Measurements from ENCODE around the gene CGNL1.

The CGNL1 gene

DNA sequence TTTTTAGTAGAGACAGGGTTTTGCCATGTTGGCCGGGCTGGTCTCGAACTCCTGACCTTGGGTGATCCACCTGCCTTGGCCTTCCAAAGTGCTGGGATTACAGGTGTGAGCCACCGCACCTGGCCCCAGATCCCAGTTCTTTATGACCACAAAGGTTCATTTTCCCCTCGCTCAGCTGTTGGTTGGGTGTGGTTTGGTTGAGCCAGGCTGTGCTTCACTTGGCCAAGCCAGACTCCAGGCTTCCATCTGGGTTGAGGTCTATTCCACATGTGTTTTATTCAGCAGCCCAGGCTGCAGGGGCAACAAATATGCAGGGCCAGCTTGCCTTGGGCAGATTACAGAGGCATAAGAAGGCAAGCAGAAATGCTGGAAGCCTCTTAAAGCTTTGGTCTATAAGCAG, 13.7 kb downstream of the CGNL1 start:
- no peak for DNase-seq

DNA sequence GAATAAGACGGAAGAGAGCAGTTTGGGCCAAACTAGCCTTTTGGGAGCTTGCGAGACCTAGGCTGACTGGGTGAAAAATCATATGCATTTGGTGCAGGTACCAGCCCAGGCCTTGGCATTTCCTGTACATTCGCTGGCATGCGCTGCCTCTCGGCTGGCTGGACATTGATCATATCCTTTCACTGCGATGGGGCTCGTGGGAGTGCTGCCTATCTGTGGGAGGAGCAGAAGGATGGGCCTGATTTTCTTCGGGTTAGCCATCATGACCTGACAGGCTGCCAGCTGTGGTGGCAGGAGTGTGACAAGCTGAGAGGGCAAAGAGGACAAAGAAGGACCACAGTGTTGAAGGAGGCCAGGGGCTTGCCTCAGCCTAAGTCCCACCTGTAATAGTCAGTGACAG, 14.3 kb downstream of the CGNL1 start:
- no peak for DNase-seq

DNA sequence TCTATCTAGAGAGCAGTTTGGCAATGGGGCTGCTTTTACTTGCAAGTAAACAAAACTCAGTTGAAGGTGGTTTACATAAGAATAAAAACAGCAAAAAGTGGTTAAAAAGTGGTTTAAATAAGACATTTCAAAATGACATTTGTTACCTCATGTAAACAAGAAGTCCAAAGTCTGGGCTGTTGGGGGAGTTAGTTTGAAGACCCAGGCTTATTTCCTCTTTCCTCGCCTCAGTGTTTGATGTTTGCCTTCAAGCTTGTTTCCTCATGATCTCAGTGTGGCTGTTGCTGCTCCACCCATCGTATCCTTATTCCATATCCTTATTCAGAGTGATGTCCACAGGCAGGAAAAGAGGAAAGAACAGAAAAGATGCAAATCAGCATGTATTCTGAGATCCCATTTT, 15.2 kb downstream of the CGNL1 start:
- DNase-seq: no peak

DNA sequence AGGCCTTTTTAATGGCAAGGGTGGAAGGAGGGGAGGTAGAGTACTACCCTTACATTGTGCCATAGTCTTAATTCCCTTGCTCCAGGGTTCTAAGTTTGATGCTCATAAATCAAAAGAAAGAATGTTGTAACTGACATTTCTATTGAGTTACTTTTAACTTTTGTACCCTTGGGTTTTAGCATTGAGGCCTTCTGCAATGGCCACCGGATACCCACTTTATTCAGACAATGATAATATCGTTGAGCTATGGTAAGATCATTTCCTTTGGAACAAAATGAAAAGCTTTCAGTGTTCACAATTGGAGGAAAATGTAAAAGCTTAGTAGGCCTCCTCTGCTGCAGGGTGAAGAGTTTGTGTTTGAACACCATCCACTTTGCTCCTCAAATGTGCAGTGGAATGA, 16.8 kb downstream of the CGNL1 start:
- DNase-seq: no peak

DNA sequence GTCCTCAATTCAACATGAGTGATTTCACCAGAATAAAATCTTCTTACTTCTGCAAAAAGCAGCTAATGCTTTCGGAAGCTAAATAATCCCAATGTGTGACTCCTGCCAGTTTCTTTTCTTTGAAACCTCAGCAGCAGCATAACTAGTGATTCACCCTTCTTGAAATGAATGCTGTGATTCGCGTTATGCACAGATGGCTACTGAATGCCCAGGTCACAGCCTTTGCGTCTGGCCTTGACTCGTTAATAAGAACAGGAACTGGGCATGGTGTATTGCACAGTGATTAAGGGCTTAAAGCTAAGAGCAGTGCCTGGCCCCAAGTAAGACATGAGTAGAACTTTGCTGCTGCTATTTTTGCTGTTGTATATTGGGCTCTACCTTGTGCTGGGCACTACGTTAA, 19.0 kb downstream of the CGNL1 start:
- DNase-seq: peak; percentile 86

DNA sequence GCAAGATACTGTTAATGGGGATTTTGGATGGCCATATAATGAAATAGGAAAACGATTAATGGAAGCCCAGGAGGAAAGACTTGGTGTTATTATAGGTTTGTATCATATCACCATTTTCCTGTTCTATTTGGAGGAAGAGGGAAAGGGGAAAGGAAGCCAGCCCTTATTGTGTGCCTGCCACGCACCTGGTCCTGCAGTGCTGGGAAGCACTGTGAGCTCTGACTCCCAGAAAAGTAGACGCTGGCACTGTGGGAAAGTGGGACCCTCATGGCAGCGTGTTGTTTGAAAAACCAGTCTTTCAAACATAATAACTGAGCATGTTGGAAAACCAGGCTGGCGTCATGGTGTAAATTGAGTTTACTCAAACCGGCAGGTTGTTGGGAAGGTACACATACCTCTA, 22.0 kb downstream of the CGNL1 start:
- no peak for DNase-seq

DNA sequence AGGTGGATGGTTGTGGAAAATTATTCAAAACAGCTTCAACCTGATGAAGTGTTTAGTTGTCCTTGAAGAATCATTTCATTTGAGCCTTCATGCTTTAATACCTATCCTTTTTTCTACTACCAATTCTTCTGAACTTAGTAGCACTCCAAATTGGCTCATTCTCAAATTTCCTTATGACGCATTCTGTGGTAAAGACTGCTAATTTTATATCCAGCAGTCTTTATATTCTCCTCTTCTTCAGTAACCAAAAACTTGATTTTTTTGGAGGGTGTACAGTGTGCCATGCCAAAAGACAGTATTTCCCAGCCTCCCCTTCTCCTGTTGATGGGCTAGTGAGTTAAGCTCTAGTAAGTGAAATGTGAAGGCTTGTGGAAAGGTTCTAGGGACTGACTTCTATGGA, 25.2 kb downstream of the CGNL1 start:
- no peak for DNase-seq

DNA sequence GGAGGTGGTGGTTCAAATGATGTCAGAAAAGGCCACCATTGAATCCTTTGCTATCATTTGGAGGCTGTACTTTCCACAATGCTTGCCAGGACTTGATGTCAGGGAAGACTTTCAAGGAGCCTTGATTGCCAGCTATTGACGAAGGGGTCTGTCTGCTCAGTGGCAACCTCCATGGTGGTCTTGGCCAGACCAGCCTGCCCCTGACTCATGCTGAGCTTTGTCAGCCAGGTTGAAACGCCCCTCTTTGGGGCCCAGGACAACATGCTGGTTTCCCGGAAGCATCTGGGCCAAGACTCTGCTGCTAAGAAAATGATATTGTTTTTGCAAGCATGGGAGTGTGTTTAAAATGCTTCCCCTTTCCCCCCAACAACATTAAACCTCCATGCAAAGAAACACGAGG, 26.7 kb downstream of the CGNL1 start:
- no peak for DNase-seq

DNA sequence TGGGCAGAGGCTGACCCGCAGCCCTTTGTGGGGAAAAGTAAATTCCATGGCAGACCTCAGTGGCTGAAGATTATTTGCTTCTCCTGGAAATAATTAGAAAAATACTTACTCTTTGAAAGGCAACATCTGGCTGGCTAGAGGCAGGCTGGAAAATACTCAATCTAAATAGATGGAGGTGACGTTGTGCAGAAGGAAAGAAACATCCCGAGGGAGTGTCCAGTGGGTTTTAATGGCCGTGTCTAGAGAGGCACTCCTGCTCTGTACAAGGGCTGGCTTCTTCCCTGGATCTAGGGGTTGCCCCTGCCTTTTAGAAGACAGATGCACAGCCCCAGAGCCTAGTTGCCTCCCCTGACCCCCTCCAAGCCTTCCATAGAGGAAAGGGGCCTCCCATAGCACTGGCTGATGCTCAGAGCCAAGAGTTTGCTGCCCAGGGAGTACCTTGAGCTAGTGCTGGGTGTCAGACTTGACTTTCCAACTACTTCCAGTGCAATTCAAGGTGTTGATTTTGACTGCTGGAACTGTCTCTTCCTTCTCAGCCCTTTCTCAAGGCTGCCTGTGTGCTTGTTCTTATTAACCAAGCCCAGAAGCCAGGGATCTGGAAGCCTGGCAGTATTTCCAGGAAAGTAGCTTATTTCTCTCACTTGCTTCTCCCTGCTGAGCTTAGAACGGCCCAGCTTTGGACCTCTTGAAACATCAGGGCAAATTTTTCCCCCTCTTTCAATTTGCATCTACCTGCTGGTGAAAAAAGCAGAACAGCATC, 27.4 kb downstream of the CGNL1 start:
- no peak for DNase-seq

DNA sequence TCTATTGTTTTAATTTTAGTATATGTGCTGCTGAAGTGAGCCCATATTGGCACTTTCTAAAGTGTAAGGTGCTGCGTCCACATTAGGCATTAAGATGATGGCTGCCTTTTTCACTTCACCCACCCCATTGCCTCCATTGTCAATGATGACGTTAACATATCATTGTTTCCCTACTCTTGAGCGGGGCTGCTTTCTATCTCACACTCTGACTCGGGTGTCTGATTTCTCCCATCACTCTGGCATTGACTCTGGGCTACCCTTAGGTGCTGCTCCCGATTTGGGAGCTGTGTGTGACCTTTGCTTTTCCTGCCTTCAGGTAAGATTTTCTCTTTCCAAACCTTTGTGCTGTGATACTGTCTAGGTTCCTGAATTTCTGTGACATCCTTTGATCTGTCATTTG, 28.8 kb downstream of the CGNL1 start:
- DNase-seq: no peak

DNA sequence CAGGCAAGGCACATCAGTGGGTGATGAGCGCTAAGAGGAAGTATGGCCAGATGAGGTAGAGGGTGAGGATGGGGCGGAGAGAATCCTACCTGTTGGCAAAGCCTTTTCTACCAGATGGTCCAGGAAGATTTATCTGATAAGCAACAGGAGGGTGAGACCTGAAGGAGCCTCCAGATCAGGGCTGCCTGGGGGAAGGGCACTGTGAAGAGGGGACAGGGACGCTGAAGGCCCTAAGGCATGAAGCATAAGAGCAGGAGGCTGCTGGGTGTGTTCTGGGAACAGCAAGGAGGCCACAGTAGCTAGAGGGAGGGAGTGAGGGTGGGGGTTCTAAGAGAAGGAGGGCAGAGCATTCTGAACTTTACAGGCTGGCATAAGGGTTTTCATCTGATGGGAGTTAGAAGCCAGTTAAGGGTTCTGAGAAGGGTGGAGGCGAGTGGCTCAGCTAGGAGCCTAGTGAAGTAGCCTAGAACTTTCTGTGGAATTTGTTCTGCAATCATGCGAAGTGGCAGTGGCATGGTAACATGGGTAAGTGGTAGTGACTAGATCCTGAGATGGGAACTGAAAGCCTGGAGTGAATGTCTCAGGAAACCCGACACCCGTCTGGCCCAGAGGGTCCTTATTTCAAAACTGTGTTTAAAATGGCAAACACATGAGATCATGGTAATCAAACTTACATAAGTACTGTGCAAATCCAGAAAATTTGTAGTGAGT, 29.9 kb downstream of the CGNL1 start:
- peak; percentile 84 for DNase-seq

DNA sequence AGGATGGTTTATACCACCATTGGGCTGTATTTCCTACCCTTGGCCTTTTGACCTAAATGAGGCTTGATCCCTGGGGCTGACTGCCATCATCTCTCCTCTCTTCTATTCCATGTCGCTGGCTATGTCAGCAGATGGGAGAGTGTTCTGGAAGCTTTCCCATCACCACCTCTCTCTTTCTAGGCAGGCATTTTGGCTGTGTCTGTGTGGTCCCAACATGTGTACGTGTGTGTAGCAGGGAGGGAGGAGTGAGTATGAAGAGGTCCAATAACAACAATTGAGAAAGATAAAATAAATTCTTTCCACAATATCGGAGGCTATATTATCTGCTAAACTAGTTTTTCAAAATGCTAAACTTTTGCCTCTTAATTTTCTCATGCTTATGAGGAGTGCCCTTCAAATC, 34.1 kb downstream of the CGNL1 start:
- no peak for DNase-seq

DNA sequence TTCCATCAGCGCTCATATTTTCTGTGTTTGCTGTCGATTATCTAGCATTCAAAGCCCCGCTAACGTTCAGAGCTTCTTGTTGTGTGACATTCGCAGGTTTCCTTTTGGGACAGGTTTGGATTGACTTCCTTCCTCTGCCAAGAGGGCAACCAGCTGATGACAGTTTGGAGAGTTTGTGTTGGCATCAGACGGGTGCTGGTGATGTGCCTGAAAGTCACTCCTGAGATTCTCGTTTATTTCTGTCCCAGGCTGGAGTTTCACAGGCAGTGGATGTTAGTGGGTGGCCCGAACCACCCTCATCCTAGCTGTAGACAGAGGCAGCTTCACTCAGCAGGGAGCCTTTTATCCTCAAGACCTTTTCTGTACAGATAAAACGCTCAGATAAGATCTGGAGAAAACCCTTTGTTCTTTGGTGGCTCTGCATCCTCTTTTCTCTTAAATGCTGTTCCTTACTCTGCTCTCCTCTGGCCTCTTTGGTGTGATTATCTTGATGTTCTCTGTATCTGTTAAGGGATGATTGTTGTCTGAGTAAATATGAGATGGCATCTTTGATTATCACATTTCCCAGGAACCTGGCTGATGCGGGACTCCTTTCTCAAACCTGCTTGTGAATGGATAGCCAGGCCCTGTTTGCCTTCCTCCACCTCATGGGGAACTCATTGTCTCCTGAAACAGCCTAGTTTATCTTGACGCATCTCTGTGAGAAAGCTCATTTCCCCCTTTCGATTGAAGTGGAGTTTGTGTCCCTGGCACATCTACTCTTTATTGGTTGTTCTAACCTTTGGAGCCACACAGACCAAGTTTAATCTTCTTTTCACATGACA, 35.9 kb downstream of the CGNL1 start:
- no peak for DNase-seq

DNA sequence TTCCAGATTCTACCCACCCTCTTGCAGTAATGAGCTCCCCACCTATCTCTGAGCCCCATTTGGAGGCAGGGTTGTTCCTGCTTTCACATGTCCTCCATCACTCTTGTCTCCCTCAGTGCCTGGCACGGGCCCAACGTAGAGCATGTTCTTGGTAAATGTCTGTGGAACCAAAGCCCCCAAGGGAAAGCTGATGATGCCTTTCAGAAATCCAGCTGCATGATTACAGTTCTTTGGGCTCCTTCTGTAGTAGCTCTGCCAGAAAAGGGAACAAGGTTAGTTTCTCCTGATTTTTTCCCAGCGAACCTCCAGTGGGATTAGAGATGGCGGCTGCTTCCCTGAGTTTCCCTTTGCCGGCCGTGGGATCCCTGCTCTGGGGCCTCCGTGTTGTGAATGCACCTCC, 39.3 kb downstream of the CGNL1 start:
- DNase-seq: no peak

DNA sequence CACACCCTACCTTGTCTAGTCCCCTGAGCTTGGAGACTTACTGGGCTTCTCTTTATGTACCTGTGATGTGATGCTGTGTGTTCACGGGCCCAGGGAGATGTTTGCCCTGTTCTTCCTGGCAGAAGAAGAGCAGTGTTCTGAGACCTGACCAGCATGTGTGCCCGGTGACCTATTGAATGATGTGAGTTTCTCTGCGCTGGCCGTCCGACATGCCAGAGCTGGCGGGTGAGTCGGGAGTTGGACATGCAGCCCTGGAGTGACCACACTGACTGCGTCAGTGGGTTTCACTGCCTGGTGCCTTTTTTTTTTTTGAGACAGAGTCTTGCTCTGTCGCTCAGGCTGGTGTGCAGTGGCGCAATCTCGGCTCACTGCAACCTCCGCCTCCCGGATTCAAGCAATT, 42.3 kb downstream of the CGNL1 start:
- peak; percentile 26 for DNase-seq

DNA sequence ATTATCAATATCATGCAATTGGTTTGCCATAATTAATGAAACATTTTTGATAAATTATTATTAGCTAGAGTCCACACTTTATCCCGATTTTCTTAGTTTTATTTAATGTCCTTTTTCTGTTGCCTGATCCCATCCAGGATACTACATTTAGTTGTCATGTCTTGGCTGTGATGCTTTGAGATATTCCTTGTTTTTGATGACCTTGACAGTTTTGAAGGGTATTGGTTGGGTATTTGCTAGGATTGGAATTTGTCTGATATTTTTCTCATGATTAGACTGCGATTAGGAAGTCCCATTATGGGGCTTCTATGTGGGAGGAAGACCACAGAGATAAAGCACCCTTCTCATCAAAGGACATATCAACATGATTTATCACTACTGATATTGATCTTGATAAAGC, 43.0 kb downstream of the CGNL1 start:
- no peak for DNase-seq

DNA sequence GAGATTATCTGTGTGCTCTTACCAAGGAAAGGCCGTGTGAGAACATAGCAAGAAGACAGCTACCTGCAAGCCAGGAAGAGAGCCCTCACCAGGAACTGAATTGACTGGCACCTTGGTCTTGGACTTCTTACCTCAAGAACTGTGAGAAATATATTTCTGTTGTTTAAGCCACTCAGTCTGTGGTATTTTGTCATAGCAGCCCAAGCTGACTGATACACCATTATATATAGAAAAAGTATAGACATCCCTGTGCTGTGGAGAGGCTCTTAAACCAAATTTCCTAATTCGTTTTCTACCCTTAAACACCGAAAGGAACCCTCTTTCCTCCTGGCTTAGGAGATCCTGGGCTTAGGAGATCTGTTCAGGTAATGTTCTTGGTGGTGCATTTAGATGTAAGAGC, 44.8 kb downstream of the CGNL1 start:
- DNase-seq: no peak

DNA sequence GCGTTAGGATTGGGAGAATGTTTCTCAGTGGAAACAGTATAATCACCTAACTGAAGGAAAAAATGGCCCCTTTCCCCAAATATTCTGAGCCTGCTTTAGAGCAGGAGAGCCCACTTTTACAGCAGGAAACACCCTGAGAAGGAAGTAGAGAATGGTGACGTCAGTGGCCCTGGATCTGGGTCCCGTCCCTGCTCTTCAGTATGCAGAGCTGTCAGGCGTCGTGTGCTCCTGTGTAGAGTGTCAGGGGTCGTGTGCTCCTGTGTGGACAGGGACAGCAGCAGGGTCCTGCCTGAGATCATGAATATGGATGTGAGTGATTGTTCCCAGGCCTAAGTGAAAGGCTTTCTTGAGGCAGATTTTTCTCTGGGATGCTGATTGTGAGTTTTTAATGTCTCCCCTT, 45.2 kb downstream of the CGNL1 start:
- peak; percentile 36 for DNase-seq

DNA sequence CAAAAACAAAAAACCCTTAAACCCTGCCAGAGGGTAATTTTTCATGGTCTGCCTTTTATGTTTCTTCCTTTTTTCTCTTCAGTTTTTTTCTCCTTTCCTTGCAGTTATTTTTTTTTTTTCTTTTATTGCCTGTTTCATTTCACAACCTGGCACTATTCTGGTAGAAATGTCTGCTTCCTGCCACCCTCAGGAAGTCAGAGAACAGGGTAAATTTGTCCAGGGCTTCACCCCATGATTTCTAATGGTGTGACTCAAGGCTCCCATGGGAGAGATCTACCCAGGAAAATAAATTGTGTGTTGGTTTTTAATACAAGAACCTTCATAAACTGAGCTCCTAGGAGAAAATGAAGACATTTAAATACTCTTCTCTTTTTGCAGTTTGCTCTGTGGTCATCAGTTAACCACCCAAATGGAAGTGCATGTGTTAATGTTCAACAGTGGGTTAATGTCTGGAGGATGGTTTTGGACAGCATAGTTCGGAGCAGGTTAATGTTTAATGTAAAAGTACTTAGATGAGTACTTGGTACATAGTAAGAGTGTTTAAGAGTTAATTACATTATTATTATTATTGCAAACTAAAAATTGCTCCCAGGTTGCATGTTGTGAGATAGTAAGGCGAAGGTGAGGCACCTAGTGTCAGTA, 45.9 kb downstream of the CGNL1 start:
- peak; percentile 55 for DNase-seq

DNA sequence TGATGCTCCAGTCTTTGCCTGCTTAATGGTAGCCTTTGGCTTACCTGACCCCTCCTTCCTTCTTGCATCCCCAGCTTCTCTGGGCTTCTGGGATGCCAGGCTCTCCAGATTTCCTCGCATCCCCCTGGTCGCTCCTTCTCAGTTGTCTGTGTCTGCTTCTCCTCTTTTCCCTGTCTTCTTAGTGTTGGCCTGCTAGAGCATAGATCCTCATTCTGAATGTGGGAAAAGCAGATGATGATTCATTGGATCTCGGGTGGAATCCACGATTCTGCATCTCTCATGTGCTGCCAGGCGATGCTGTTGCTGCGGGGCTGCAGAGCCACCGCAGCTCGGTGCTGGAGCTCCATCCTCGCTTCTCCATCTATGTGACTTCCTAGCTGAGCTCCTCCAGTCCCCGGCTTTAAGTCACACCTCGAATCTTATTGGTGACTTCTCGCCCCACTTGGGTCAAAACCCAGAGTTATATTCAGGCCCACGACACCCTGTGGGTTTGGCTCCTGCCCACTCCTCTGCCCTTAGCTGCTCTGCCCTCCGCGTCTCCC, 47.4 kb downstream of the CGNL1 start:
- DNase-seq: no peak

DNA sequence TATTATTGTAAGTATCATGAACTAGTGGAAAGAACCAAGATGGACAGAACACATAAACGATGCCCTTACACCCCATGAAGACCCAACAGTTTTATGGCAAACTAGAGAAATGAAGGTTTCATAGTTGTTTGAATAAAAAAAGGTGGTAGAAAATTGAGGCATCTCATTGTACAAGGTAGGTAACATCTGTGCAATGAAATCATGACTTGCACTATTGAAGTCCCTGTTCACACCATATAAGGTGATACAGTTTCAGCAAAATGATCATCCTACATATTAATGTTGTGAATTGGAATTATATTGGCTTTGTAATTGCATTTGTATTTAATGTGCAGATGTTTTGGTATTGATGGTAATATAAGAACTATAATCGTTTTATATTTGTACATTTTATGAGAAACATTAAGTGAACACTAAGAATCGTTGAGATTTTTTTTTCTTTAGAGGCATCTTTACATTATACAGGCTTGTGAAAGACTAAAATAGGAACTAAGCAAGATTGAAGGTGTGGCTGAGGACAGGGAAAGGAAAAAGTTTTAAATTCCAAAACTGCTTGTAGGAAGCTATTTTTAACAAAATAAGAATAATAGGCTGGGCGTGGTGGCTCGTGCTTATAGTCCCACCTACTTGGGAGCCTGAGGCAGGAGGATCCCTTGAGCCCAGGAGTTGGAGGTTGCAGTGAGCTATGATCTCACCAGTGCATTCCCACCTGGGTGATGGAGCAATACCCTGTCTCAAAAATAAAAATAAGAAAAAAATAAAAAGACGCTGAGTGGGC, 48.5 kb downstream of the CGNL1 start:
- DNase-seq: no peak

DNA sequence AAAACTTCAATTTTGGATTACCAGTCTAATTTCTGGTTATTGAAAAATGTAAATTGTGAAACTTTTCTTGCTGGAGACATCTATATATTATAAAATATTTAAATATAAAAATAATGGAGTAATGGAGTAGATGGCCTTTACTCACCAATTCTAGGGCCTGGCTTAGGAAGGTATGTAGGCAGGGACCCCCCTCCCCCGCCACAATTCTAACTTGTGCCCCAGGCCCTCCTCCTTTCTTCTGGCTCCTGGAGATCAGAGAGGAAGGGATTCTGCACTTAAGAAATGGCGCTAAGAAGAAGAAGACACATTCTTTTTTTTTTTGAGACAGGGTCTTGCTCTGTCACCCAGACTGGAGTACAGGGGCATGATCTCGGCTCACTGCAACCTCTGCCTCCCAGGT, 49.5 kb downstream of the CGNL1 start:
- DNase-seq: no peak
